A549 (cell line): ENCODE results near the gene GSE1. TPM values are rescaled to one million over a fixed set of nuclear protein-coding genes. Genes with fewer than 3 reads are reported as not detected.

Source experiments
- ATAC-seq, 2 experiments: fragments of 200-7000 bp in 1 of 2; fragments of >200 bp in 1 of 2; cut with Nextera tagmentation in 1 of 2; cut with Tn5 transposase in 1 of 2; 3 replicates each; pipeline versions ENCODE4 v1.8.0 to v1.9.1; 2018 to 2020; ENCODE audit warnings: mild to moderate bottlenecking in 1 of 2, moderate library complexity in 1 of 2
- CTCF ChIA-PET: fragments of 300-600 bp; sonication (Branson Sonifier 250); formaldehyde crosslinking; extraction: SDS; loops from one replicate; lab custom pipeline; 2021; ENCODE audit warnings: antibody characterized with exemption, inconsistent platforms; lab: Yijun Ruan, JAX
- POLR2A ChIA-PET: fragments of 350-600 bp; formaldehyde crosslinking; extraction: SDS; loops from one replicate; lab custom pipeline; 2021; ENCODE audit warnings: antibody characterized with exemption, inconsistent platforms; lab: Yijun Ruan, JAX
- DNase-seq, 2 experiments: peaks; one replicate each; pipeline versions ENCODE4 v3.0.0 to v3.0.0-alpha.2; 2011 to 2016; ENCODE audit warnings: low read depth in 1 of 2, low spot score in 1 of 2
- FAIRE-seq: peaks from 2 replicates; lab custom pipeline; 2011; peaks lifted over from hg19 to GRCh38; lab: Jason Lieb, UNC
- H3K27ac ChIP-seq, 2 experiments: fragments of >200 bp; sonication (Bioruptor Twin); formaldehyde crosslinking; 3 replicates each; pipeline ENCODE4 v1.5.1; 2016 to 2017
- H3K4me1 ChIP-seq: fragments of >200 bp; sonication (Bioruptor Twin); formaldehyde crosslinking; 3 replicates; pipeline ENCODE4 v1.6.1; 2016
- H3K4me2 ChIP-seq: fragments of >200 bp; sonication (Bioruptor Twin); formaldehyde crosslinking; 3 replicates; pipeline ENCODE4 v1.6.1; 2016
- H3K4me3 ChIP-seq: fragments of >200 bp; sonication (Bioruptor Twin); formaldehyde crosslinking; 3 replicates; pipeline ENCODE4 v1.5.1; 2016
- H3K9me3 ChIP-seq: fragments of >200 bp; sonication (Bioruptor Twin); formaldehyde crosslinking; 3 replicates; pipeline ENCODE4 v1.6.1; 2016
- BHLHE40 ChIP-seq: IDR thresholded peaks from 2 replicates; pipeline ENCODE4 v1.6.1; 2012; ENCODE audit warnings: low read depth, low read length, inconsistent platforms
- CHD2 ChIP-seq: fragments of 150-350 bp; IDR thresholded peaks from 2 replicates; pipeline ENCODE4 v1.6.1; 2014; ENCODE audit warnings: low read length; ENCODE audit not compliant: partially characterized antibody
- CHD4 ChIP-seq: fragments of 200-600 bp; sonication (generic); IDR thresholded peaks from 2 replicates; pipeline ENCODE4 v1.6.1; 2016; ENCODE audit warnings: antibody characterized with exemption, mild to moderate bottlenecking, borderline replicate concordance
- EHF ChIP-seq: fragments of 250-450 bp; sonication (Bioruptor Pico); IDR thresholded peaks from 2 replicates; pipeline ENCODE4 v1.5.0; 2020; ENCODE audit warnings: mild to moderate bottlenecking
- HOXA7 ChIP-seq: fragments of 250-450 bp; sonication (Bioruptor Pico); IDR thresholded peaks from 2 replicates; pipeline ENCODE4 v1.5.0; 2020; ENCODE audit warnings: mild to moderate bottlenecking, moderate library complexity
- KDM5A ChIP-seq: fragments of 200-600 bp; sonication (generic); IDR thresholded peaks from 2 replicates; pipeline ENCODE4 v1.6.1; 2016; ENCODE audit warnings: antibody characterized with exemption, mild to moderate bottlenecking
- NR3C1 ChIP-seq: fragments of >200 bp; sonication (Bioruptor Twin); formaldehyde crosslinking; IDR thresholded peaks from 3 replicates; pipeline ENCODE4 v1.6.1; 2017
- PHF8 ChIP-seq: fragments of 200-600 bp; sonication (generic); IDR thresholded peaks from 2 replicates; pipeline ENCODE4 v1.6.1; 2016; ENCODE audit warnings: low read depth, mild to moderate bottlenecking, antibody characterized with exemption, moderate library complexity, borderline replicate concordance
- RAD21 ChIP-seq, 2 experiments: fragments of >200 bp in 1 of 2; sonication (Bioruptor Twin) in 1 of 2; formaldehyde crosslinking in 1 of 2; IDR thresholded peaks in 1 of 2; conservative IDR thresholded peaks in 1 of 2; 2 replicates in 1 of 2; 3 replicates in 1 of 2; pipeline ENCODE4 v1.6.1; 2012 to 2018; ENCODE audit warnings: inconsistent platforms in 1 of 2
- TP53 ChIP-seq: fragments of 250-450 bp; sonication (Bioruptor Pico); IDR thresholded peaks from 2 replicates; pipeline ENCODE4 v1.5.0; 2021; ENCODE audit warnings: mild to moderate bottlenecking, moderate library complexity
- ZFP36 ChIP-seq: fragments of 450-650 bp; IDR thresholded peaks from 2 replicates; pipeline ENCODE4 v1.6.1; 2014; ENCODE audit warnings: borderline replicate concordance; ENCODE audit not compliant: partially characterized antibody
- WGBS: methylation state at CpG from one replicate; pipeline ENCODE4 v1.1.6; 2017; ENCODE audit errors: missing lambda C conversion rate; 5-methylcytosine and 5-hydroxymethylcytosine counted together
- polyA plus RNA-seq, 4 experiments: library from polyadenylated mRNA; depleted of rRNA in 3 of 4; stranded (reverse); fragments of >200 nt; fragmentation: RNase III in 1 of 4; extraction: RNeasy Plus Mini Kit Qiagen cat#74134 plus additional on column Dnase treatment in 1 of 4; gene quantifications; 2 replicates in 3 of 4; 3 replicates in 1 of 4; pipeline ENCODE4 v1.2.3, GENCODE V29; 2011 to 2017
- TF ChIP-seq, protein P1 (sequence below): IDR thresholded peaks from 2 replicates; pipeline ENCODE4 v1.6.1; 2012
- TF ChIP-seq, protein P2 (sequence below): fragments of >200 bp; sonication (Bioruptor Twin); formaldehyde crosslinking; IDR thresholded peaks from 3 replicates; pipeline ENCODE4 v1.5.1; 2016

Gene GSE1
- polyA plus RNA-seq, 2 of the 4 experiments (the other 2 are of a cell fraction), result 20.7 to 24.3 TPM

DNA sequence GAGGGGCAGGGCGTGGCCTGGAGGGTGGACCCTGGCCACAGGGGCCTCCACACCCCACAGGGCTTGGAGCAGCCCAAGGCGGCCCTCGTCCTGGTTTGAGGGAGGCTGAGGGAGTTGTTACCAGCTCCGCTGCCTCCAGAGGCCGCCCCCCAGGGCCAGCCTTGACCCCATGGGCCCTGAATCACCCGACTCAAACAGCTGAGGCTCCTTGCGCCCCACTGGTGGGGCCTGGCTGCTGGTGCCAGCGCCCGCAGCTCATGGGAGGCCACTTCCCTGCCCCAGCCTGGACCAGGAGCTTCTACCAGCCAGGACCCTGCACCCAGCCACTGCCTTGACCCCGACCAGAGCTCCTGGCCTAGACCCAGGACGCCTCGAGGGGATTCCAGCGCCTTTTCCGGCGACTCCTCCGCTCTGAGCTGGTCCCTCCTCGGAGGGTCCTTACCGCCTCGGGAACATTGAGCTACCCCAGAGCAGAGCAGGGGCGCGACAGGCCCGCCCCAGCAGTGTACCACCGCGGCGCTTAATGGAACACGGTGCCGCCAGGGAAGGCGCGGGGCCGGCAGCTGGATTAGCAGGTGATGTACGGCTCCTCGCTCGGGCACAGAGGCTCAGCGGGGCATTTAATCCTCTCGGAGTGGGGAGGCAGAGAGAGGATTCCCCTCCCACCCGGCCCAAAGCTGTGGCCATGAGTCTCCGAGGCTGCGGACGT, 37.2 kb downstream of the GSE1 start:
- POLR2A ChIA-PET, result no interaction called here
- peak overlapping the region in 1 of 2 experiments; percentile 26; a peak in 1 of 6 replicates for H3K27ac ChIP-seq

DNA sequence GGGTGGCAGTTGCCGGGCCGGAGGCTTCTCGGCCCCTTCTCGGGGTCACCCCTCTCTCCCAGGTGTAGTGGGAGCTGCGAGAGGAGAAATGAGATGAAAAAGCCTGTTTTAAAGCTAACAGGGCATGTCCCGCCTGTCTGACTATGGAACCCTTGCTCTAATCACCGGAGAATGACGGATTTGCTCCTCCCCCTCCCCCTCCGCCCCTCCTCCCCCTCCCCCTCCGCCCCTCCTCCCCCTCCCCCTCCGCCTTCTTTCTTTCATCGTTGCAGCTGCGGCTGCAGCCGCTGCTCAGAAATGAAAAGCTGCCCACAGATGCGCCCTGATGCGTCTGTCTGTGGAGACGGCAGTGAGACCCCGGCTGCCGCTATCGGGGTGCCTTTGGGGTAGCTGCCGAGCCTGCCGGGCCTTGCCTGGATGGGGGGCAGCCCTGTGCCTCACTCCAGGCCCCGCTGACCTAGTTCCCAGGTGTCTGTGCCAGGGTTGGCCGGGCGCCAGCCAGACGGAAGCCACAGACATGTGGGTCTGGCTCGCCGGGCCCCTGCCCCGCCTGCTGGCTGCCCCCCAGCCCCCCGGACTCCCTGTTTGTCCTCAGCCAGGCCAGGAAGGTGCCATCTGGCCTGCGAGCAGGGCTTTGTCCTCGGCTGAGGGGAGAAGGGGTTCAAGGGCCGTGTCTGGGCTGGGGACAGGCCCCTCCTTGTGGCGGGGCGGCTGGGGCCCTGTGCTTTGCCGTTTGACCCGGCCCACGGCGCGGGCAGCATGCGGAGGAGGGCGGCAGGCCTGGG, 37.9 kb downstream of the GSE1 start:
- CTCF ChIA-PET, result interaction anchor here (0.7 to 4.1 kb wide), 4 partner anchors 8 to 35 kb away, joined by 3 to 29 read pairs (median 10); no protein-coding TSS in a partner anchor
- no peak for ATAC-seq
- Histone ChIP-seq H3K4me2 (peak overlapping the region; percentile 12; the same call in 2 of the 3 replicates), H3K4me1 (peaks cover 39% of the 10 kb centered on the region)
- TF ChIP-seq EHF (no peak), TP53 (CRISPR knock-in tag) (no peak), KDM5A (no peak), CHD4 (no peak), BHLHE40 (no peak), PHF8 (no peak), CHD2 (no peak), NR3C1 (no peak), ZFP36 (no peak), HOXA7 (CRISPR knock-in tag) (no peak), RAD21 (conservative IDR thresholded peaks at IDR 0.05 in 1 of 2, IDR thresholded peaks at IDR 0.05 in 1 of 2) (no peak)
- TF ChIP-seq, protein P1, sequence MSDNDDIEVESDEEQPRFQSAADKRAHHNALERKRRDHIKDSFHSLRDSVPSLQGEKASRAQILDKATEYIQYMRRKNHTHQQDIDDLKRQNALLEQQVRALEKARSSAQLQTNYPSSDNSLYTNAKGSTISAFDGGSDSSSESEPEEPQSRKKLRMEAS, result no peak
- TF ChIP-seq, protein P2, sequence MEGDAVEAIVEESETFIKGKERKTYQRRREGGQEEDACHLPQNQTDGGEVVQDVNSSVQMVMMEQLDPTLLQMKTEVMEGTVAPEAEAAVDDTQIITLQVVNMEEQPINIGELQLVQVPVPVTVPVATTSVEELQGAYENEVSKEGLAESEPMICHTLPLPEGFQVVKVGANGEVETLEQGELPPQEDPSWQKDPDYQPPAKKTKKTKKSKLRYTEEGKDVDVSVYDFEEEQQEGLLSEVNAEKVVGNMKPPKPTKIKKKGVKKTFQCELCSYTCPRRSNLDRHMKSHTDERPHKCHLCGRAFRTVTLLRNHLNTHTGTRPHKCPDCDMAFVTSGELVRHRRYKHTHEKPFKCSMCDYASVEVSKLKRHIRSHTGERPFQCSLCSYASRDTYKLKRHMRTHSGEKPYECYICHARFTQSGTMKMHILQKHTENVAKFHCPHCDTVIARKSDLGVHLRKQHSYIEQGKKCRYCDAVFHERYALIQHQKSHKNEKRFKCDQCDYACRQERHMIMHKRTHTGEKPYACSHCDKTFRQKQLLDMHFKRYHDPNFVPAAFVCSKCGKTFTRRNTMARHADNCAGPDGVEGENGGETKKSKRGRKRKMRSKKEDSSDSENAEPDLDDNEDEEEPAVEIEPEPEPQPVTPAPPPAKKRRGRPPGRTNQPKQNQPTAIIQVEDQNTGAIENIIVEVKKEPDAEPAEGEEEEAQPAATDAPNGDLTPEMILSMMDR, result no peak
- TF ChIP-seq, all 56 proteins: peak for 0
- Histone ChIP-seq H3K9me3 (no peaks in the 10 kb centered on the region), H3K27ac (peak overlapping the region in 1 of 2 experiments; percentile 10; a peak in 2 of 6 replicates), H3K4me3 (no peak overlapping the region)
- DNase-seq (no peak), FAIRE-seq (no peak)
- POLR2A ChIA-PET, result no interaction called here
- WGBS, result 87% methylated on average over 20 of the region's 42 CpGs

More for the DNA sequence above, 37.2 kb downstream of the GSE1 start:
- FAIRE-seq, result no peak
- WGBS, result 93% methylated on average over 37 of the region's 39 CpGs
- CTCF ChIA-PET, result interaction anchor here (0.6 to 4.1 kb wide), 8 partner anchors 9 to 280 kb away, joined by 3 to 29 read pairs (median 3); no protein-coding TSS in a partner anchor
- no peak overlapping the region for H3K4me3 ChIP-seq
- DNase-seq, result no peak
- no peak for TF ChIP-seq CHD4
- TF ChIP-seq, all 56 proteins: peak for 0
- peaks cover 39% of the 10 kb centered on the region for H3K4me1 ChIP-seq
- no peak overlapping the region for H3K4me2 ChIP-seq
- ATAC-seq, result no peak
- no peaks in the 10 kb centered on the region for H3K9me3 ChIP-seq

DNA sequence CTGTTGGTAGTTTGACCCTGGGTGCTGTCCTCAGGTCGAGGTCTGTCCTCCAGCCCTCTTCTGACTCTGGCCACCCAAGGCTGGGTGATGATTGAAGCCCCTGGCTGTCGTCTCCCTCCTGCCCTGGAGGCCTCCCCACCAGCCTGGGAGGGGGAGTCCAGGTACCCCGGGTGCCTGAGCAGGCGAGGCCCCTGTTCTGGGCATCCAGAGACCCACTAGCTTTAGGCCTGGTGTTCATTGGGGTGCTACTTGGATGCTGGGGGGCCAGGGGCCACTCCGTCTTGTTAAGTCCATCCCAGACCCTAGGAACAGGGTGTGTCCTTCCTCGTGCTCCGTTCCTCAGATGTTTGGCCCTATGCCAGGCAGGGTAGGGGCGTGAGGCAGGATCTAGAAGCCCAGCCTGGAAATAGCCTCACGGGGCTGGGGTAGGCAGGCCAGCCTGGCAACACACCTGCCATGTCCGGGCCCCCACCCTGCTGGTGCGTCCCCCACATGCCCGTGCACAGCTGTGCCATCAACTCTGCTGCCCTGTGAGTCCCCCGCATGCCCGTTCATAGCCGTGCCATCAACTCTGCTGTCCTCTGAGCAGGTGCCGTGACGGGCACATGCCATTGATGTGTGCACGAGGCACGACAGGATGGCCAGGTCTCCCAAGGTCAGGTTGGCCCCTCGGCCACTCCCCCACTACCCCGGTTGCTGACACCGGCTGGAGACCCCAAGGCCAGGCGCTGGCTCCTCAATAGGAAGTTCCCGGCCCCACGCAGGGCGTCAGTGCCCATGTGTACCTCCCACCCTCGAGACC, 38.7 kb downstream of the GSE1 start:
- POLR2A ChIA-PET, result no interaction called here
- TF ChIP-seq, protein P1, result peak; percentile 38
- TF ChIP-seq PHF8, result no peak
- TF ChIP-seq, all 56 proteins: peak for 1
- FAIRE-seq (no peak), ATAC-seq (peak; percentile 16 to 20; a peak in 5 of 6 replicates), DNase-seq (peak in 1 of 2 experiments; percentile 61)
- CTCF ChIA-PET, result interaction anchor here (3.5 to 4.1 kb wide), 2 partner anchors 8 to 36 kb away, joined by 17 to 29 read pairs; no protein-coding TSS in a partner anchor
- no peak overlapping the region for H3K4me3 ChIP-seq
- 77% methylated on average over 8 of the region's 27 CpGs for WGBS
- no peaks in the 10 kb centered on the region for H3K9me3 ChIP-seq
- H3K27ac ChIP-seq, result peak overlapping the region in 1 of 2 experiments; percentile 10; a peak in 2 of 6 replicates
- H3K4me2 ChIP-seq, result peak overlapping the region; percentile 12; the same call in 2 of the 3 replicates
- peaks cover 39% of the 10 kb centered on the region for H3K4me1 ChIP-seq
